Kidney epithelial cell (primary cell): Measurements from ENCODE around the gene MAPT. TPM values are rescaled to one million over a fixed set of nuclear protein-coding genes. Genes with fewer than 3 reads are reported as not detected.

Experiments
- DNase-seq: peaks from one replicate; pipeline ENCODE4 v3.0.0-alpha.2; 2010; ENCODE audit warnings: low read depth
- H3K27me3 ChIP-seq: 2 replicates; pipeline ENCODE4 v1.6.0; 2011; ENCODE audit warnings: low read length; ENCODE audit not compliant: control insufficient read depth, insufficient read depth
- H3K36me3 ChIP-seq: 2 replicates; pipeline ENCODE4 v1.5.1; 2011; ENCODE audit warnings: low read length; ENCODE audit not compliant: control insufficient read depth, insufficient read depth
- H3K4me3 ChIP-seq: 2 replicates; pipeline ENCODE4 v1.5.1; 2011; ENCODE audit warnings: low read depth, mild to moderate bottlenecking, control low read depth, low read length
- CTCF ChIP-seq: IDR thresholded peaks from 2 replicates; pipeline ENCODE4 v1.5.1; 2011; ENCODE audit warnings: mild to moderate bottlenecking, moderate library complexity, low read length, control low read depth, inconsistent platforms; ENCODE audit not compliant: insufficient read depth, poor library complexity, severe bottlenecking
- total RNA-seq: library from RNA; depleted of rRNA; stranded (reverse); fragments of >200 nt; gene quantifications from 2 replicates; pipeline ENCODE4 v1.2.3, GENCODE V29; 2015

Gene MAPT
- total RNA-seq, 1 donor from 2014 or later = 0.25 TPM

GRCh38 chr17:46027976-46028325, 133.6 kb downstream of the MAPT start:
- no peak for TF ChIP-seq CTCF
- no peak overlapping the region for H3K4me3 ChIP-seq
- no peak for DNase-seq
- no peaks in the 10 kb centered on the region for H3K27me3 ChIP-seq
- peaks cover 2% of the 10 kb centered on the region for H3K36me3 ChIP-seq

- H3K4me3 ChIP-seq = no peak overlapping the region
- H3K36me3 ChIP-seq = peaks cover 2% of the 10 kb centered on the region
- no peak for DNase-seq
- TF ChIP-seq CTCF = no peak
- H3K27me3 ChIP-seq = no peaks in the 10 kb centered on the region
These were observed 134.0 kb downstream of the MAPT start for GRCh38 chr17:46028374-46028773.

GRCh38 chr17:46028981-46029565, 134.7 kb downstream of the MAPT start:
- no peak overlapping the region for H3K4me3 ChIP-seq
- H3K27me3 ChIP-seq = no peaks in the 10 kb centered on the region
- no peak for TF ChIP-seq CTCF
- no peak for DNase-seq
- H3K36me3 ChIP-seq = peaks cover 2% of the 10 kb centered on the region

GRCh38 chr17:46029627-46030026, 135.3 kb downstream of the MAPT start:
- no peak for DNase-seq
- Histone ChIP-seq H3K36me3 (peaks cover 2% of the 10 kb centered on the region), H3K27me3 (no peaks in the 10 kb centered on the region), H3K4me3 (no peak overlapping the region)
- TF ChIP-seq CTCF = no peak

GRCh38 chr17:46030752-46031151, 136.4 kb downstream of the MAPT start:
- H3K36me3 ChIP-seq = peaks cover 2% of the 10 kb centered on the region
- TF ChIP-seq CTCF = no peak

GRCh38 chr17:46031440-46031839, 137.1 kb downstream of the MAPT start:
- TF ChIP-seq CTCF = no peak
- Histone ChIP-seq H3K27me3 (no peaks in the 10 kb centered on the region), H3K36me3 (peaks cover 2% of the 10 kb centered on the region), H3K4me3 (no peak overlapping the region)
- DNase-seq = no peak

More at GRCh38 chr17:46030752-46031151, 136.4 kb downstream of the MAPT start:
- Histone ChIP-seq H3K4me3 (no peak overlapping the region), H3K27me3 (no peaks in the 10 kb centered on the region)
- DNase-seq = no peak
